GM11168 (cell line): ENCODE results near the gene FOXK2.
"Not testable (repeated sequence)": the region's sequence is repeated elsewhere in the genome, so short reads cannot be mapped to it uniquely, and the experiment has no call there.

Experiments used
- in situ Hi-C: fragments of 300-500 bp; cut with MboI; formaldehyde crosslinking; loops from one replicate; pipeline ENCODE4 v1.12.0; 2022; ENCODE audit warnings: low sequenced_read_pairs; ENCODE audit not compliant: unreplicated experiment

FOXK2 gene

DNA sequence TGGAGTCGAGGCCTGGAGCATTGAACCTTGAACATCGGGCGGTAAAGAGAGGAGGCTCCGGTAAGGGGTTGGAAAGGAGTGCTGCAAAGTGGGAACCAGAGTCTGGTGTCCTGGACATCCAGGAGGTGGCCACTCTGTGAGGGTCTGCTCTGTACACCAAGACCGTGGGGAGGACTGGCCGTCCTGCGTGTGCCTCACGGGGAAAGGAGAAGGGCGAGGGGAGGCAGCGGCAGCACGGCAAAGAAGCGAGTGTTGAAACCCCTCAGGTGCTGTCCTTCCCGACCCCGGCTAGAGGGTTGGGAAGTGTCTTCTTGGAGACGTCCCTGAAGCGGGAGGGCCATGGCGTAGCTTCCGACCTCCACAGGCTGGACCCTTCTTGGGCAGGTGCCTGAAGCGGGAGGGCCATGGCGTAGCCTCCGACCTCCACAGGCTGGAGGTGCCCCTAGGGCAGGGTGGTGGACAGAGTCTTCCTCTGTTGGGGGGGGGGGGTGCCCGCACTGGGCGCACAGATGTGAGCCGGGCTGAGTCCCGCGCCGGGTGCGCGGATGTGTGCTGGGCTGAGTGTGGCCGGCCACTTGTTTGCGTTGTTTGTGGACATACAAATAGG lies 42.0 kb downstream of the FOXK2 start:
- in situ Hi-C loops = no loop called here

DNA sequence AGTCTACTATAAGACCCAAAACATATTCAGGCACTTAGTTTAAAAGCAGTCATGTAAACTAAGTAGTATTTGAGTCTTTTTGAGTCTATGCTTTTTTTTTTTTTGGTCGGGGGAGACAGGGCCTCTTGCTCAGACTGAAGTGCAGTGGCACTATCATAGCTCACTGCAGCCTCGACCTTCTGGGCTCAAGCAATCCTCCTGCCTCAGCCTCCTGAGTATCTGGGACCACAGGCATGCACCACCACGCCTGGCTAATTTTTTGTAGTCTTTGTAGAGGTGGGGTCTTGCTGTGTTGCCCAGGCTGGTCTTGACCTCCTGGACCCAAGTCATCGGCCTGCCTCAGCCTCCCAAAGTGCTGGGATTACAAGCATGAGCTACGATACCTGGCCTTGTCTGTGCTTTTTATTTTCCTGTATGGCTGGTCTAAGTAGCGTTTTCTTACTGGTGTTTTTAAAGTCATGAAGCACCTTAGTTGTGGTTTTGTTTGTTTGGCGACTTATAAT lies 43.2 kb downstream of the FOXK2 start:
- in situ Hi-C loops = not testable (repeated sequence)

DNA sequence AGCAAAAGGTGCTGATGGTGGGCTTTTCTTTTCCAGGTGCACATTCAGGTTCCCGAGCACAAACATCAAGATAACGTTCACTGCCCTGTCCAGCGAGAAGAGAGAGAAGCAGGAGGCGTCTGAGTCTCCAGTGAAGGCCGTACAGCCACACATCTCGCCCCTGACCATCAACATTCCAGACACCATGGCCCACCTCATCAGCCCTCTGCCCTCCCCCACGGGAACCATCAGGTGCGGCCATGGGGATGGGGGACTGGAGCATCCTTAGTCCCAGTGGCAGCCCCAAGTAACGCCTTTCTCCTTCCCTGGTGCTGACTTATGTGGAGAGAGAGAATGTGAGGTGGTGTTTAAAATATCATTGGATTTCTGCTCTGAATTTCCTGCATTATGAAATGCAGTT lies 43.8 kb downstream of the FOXK2 start:
- in situ Hi-C loops = no loop called here

DNA sequence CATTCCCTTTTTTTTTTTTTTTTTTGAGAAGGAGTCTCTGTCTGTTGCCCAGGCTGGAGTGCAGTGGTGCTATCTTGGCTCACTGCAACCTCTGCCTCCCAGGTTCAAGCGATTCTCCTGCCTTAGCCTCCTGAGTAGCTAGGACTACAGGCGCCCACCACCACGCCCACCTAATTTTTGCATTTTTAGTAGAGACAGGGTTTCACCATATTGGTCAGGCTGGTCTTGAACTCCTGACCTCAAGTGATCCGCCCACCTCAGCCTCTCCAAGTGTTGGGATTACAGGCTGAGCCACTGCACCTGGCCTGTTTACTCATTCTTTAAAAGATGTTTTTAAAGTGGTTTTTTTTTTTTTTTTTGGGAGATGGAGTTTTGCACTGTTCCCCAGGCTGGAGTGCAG lies 44.2 kb downstream of the FOXK2 start:
- in situ Hi-C loops = not testable (repeated sequence)

DNA sequence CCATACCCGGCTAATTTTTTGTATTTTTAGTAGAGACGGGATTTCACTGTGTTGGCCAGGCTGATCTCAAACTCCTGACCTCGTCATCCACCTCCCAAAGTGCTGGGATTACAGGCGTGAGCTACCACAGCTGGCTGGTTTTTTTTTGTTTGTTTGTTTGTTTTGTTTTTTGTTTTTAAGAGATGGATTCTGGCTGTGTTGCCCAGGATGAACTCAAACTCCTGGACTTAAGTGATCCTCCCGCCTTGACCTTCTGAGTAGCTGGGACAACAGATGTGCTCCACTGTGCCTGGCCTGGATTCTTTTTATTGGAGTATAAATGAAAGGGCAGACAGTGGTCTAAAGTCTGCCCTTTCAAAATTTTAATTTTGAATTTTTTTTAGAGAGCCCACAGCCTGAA lies 44.7 kb downstream of the FOXK2 start:
- in situ Hi-C loops = no loop called here

DNA sequence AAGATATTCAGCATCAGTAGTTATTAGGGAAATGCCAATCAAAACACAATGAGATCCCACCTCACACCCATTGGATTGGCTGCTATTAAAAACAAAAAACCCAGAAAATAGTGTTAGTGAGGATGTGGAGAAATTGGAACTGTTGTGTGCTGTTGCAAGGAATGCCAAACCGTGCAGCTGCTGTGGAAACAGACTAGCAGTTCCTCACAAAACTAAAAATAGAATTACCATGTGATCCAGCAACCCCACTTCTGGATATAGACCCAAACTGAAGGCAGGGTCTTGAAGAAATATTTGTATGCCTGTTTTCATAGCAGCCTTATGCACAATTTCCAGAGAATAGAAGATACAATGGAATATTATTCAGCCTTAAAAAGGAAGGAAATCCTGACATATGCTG lies 46.0 kb downstream of the FOXK2 start:
- in situ Hi-C loops = no loop called here

DNA sequence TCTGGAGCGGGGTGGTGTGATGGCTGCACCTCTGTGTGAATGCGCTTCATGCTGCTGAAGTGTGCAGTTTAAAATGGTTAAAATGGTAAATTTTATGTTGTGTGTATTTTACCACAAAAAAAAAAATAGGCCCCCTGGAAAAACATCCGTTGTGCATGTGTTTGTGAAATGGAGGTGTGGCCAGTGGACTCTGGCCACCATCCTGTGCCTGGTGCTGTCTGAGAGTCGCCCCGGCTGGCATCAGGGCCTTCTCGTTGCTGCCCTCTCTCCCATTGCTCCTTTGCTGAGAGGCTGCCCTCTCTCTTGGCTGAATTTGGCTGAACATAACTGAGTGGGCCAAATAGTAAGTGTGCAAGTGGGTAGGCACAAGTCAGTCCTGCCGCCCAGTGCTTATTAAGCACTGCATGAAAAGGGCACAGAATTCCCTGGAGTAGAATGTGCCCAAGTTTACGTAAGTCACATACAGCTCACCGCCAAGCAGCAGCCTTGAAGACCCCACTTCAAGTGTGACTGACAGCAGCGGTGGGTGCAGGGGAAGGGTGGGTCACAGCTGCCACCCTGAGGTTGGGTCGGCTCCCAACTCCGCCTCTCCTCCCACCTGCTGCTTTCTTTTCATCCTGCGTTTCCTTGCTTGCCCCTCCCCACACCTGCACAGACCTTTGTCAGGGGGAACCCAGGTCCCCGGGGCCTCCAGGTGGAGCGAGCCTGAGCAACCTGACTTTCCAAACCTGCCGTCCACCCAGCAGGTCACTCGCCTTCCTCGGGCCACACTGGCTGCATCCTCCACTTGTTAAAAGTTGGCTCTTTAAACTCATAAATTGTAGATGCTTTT lies 46.8 kb downstream of the FOXK2 start:
- in situ Hi-C loops = no loop called here

DNA sequence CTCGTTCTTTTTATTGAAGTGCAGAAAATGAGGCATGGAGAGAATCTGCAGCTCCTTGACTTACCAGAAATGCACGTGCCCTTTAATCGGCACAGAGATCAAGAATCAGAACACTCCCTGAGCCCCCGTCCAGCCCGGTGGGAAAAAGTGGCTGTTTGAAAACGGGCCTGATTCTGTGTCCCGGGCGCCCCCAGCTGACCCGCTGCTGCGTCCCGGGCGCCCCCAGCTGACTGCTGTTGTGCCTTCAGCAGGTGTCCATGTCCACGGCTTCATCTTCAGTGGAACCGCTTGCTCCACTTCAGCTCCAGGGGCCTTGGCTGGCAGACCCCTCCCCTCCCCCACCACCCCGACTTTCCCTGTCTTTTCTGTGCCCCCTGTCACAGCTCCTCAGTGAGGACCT lies 47.8 kb downstream of the FOXK2 start:
- in situ Hi-C loops = no loop called here

DNA sequence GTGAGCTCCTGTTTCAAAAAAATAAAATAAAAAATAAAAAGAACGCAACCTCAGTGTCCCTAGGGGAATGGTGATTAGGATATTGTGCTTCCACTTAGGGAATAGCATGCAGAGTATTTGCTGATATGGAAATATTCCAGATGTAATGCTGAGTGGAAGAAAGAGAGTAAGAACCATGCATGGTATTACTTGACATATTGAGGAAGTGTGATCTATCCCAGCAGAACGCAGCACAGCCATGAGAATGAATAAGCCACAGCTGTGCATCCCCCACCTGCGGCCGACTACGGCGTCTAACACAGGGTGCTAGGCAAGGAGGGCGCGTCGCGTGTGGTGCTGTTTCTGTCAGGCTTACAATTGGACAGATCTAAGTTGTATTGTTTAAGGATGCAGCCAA lies 49.5 kb downstream of the FOXK2 start:
- in situ Hi-C loops = no loop called here

DNA sequence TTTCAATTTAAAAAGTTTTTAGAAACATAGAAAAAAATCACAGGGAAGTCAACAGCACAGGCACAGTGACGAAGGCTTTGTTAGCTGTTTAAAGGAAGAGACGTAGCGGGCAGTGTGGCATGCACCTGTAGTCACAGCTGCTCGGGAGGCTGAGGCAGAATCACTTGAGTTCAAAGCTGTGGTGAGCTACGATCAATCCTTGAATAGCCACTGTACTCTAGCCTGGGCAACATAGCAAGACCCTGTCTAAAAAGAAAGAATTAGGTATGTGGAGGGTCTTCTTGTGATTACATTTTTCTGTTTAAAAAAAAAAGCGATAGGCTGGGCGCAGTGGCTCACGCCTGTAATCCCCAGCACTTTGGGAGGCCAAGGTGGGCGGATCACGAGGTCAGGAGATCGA lies 50.1 kb downstream of the FOXK2 start:
- in situ Hi-C loops = no loop called here

DNA sequence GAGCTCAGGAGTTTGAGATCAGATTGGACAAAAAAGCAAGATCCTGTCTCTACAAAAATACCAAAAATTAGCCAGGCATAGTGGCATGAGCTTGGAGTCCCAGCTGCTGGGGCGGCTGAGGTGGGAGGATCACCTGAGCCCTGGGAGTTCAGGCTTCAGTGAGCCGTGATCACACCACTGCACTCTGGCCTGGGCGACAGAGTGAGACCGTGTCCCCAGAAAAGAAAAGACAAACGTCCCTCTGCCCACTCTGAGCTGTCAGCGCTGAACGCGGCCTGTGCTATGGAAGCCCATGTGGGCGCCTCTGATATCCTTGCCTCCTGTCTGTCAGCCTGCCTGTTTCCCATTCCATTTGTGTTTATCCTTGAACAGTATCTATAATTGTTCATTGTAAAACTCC lies 50.7 kb downstream of the FOXK2 start:
- in situ Hi-C loops = no loop called here

DNA sequence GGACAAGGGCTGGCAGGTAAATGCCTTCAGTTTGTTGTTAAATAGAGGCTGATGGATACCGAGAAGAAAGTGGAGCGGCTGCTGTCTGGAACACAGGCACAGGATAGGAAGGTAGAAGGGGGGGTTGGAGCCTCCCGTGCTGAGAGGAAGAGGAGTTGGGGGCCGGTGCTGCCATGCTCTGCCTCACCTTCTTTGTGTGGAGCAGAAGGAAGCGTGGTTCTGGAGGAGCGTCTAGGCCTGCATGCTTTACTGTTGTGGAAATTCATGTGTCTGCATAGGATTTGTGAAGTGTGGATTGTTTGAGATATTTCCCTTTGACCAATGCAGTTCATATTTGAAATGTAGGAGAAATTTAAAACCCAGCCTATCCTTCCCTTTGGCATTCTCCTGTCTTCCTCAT lies 52.3 kb downstream of the FOXK2 start:
- in situ Hi-C loops = no loop called here

DNA sequence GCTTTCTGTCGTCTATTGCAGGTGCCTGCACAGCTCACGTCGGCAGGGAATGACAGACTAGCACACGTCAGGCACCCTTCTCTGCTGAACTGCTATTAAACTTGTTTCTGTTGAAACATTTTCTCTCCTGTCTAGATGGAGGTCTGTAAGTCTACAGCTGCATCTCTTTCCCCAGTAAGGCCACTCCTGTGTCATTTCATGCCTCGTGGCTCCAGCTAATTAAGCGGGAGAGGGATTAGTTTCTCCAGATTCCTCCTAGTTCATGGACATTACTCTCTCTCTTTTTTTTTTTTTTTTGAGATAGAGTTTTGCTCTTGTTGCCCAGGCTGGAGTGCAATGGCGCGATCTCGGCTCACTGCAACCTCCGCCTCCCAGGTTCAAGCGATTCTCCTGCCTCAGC lies 54.5 kb downstream of the FOXK2 start:
- in situ Hi-C loops = no loop called here

DNA sequence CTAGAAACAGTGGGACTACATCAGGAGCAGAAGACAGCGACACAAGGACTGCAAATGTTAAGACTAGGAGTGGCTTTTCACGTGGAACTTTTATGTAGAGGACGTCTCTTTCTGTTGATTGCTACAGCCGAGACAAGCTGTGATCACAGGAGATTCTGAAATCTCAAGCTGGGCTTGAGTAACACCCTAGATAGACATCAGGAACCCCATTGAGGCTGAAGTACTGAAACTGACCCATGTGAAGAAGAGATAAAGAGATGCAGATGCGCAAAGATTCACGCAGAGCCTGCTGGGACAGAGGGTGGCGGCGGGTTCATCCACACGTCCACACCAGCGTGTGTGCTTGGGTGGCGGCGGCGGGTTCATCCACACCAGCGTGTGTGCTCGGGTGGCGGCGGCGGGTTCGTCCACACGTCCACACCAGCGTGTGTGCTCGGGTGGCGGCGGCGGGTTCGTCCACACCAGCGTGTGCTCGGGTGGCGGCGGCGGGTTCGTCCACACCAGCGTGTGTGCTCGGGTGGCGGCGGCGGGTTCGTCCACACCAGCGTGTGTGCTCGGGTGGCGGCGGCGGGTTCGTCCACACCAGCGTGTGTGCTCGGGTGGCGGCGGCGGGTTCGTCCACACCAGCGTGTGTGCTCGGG lies 56.2 kb downstream of the FOXK2 start:
- in situ Hi-C loops = not testable (repeated sequence)

DNA sequence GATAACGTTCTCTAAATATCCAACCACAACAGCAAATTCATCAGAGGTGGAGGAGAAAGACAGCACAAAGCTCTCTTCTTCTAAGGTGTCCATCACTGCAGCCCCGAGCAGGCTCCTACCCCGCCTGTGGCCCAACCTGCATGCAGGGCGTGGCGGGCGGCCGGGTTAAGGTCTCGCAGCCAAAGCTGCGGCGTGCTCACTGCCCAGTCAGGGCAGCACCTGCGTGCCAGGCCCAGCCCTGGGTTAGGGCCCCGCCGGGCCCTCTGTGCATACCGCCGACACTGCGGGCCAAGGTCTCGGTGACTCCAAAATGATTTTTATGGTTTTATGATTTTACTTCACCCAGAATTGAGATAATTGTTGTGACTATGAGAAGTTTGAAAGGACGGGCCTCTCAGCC lies 57.8 kb downstream of the FOXK2 start:
- in situ Hi-C loops = no loop called here

DNA sequence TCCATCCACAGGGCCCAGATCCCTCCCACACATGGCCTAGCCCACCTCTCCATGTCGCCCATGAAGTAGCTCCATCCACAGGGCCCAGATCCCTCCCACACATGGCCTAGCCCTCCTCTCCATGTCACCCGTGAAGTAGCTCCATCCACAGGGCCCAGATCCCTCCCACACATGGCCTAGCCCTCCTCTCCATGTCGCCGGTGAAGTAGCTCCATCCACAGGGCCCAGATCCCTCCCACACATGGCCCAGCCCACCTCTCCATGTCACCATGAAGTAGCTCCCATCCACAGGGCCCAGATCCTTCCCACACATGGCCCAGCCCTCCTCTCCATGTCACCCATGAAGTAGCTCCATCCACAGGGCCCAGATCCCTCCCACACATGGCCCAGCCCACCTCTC lies 60.4 kb downstream of the FOXK2 start:
- in situ Hi-C loops = not testable (repeated sequence)

DNA sequence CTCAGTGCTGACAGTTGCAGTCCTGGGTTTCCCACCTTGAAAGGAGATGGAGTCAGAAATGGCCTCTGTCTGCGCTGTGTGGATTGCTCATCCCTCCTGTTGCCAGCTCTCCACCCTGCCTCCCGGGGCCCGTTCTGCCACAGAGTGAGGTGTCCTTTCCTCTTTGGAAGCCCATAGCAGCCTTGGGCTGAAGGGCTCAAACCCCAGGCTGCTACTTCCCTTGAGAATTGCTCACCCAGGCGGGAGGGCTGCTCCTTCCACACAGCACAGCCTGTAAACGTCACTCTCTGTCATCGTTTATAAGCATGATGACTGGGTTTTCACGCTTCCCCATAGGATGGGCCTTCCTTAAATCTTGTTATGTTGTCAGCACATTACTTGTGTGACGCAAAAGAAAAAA lies 62.7 kb downstream of the FOXK2 start:
- in situ Hi-C loops = no loop called here

DNA sequence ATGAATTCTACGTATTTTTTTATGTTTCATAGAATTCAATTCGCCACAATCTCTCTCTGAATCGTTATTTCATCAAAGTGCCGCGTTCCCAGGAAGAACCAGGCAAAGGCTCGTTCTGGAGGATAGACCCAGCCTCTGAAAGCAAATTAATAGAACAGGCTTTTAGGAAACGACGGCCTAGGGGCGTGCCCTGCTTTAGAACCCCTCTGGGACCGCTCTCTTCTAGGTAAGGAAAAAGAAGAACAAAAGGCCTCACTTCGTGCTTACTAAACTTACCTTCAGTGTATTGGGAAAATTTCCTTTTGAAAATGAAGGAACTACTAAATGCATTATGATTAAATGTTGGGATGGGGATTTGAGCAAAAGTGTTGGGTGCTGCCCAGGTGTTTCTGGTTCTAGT lies 63.2 kb downstream of the FOXK2 start:
- in situ Hi-C loops = no loop called here

DNA sequence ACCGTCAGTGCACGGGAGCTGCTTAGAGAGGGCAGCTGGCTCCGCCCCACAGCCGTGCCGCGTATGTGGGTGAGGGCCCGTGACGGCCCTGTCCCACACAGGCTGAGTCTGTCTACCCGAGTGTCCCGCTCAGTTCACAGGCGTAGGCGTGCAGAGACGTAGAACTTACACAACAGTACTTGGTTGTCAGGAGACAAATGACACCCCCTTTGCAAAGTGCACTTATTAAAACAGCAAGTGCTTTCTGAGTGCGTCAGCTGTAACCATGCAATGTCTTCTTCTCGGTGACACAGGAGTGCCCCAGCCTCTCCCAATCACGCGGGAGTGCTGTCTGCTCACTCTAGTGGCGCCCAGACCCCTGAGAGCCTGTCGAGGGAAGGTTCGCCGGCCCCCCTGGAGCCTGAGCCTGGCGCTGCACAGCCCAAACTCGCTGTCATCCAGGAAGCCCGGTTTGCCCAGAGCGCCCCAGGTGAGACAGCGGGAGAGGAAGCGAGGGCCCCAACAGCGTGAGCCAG lies 64.2 kb downstream of the FOXK2 start:
- in situ Hi-C loops = no loop called here

DNA sequence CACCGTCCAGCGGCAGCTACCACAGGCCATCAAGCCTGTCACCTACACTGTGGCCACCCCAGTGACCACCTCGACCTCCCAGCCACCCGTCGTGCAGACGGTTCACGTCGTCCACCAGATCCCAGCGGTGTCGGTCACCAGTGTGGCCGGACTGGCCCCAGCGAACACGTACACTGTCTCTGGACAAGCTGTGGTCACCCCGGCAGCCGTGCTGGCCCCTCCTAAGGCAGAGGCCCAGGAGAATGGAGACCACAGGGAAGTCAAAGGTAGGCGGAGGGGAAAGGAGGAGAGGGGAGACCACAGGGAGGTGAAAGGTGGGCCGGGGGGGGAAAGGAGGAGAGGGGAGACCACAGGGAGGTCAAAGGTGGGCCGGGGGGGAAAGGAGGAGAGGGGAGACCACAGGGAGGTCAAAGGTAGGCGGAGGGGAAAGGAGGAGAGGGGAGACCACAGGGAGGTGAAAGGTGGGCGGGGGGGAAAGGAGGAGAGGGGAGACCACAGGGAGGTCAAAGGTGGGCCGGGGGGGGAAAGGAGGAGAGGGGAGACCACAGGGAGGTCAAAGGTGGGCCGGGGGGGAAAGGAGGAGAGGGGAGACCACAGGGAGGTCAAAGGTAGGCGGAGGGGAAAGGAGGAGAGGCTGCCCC lies 66.5 kb downstream of the FOXK2 start:
- in situ Hi-C loops = not testable (repeated sequence)
